Muscle of leg (tissue), 11 donors: Measurements from ENCODE around the gene GPR176. TPM values are rescaled to one million over a fixed set of nuclear protein-coding genes. Genes with fewer than 3 reads are reported as not detected.

ENCODE experiments used
- DNase-seq: peaks from one replicate; pipeline ENCODE4 v3.0.0; 2013
- H3K27ac ChIP-seq: one replicate; pipeline ENCODE4 v1.5.1; 2013; ENCODE audit warnings: mild to moderate bottlenecking, low read length, control low read depth
- H3K27me3 ChIP-seq: one replicate; pipeline ENCODE4 v1.6.1; 2013; ENCODE audit warnings: low read length; ENCODE audit not compliant: control insufficient read depth, insufficient read depth
- H3K36me3 ChIP-seq: one replicate; pipeline ENCODE4 v1.6.1; 2013; ENCODE audit warnings: low read length; ENCODE audit not compliant: control insufficient read depth, insufficient read depth
- H3K4me1 ChIP-seq: one replicate; pipeline ENCODE4 v1.6.1; 2013; ENCODE audit warnings: low read length; ENCODE audit not compliant: control insufficient read depth, insufficient read depth
- H3K4me3 ChIP-seq: one replicate; pipeline ENCODE4 v1.5.1; 2013; ENCODE audit warnings: low read length, control low read depth
- H3K9me3 ChIP-seq: replicated peaks from 2 replicates; pipeline ENCODE4 v1.6.1; 2013; ENCODE audit warnings: low read depth, low read length; ENCODE audit not compliant: control insufficient read depth
- WGBS: methylation state at CpG from one replicate; pipeline ENCODE4 v1.1.5; 2013; ENCODE audit warnings: missing lambda C conversion rate; ENCODE audit not compliant: insufficient coverage; 5-methylcytosine and 5-hydroxymethylcytosine counted together
- polyA plus RNA-seq, 8 donors: library from polyadenylated mRNA; unstranded; fragments of 120-200 nt; gene quantifications; one replicate each; pipeline versions ENCODE4 v1.2.1 to v1.2.3, GENCODE V29; 2013; ENCODE audit warnings: inconsistent platforms in 1 of 8, low replicate concordance in 1 of 8; ENCODE audit not compliant: insufficient read length in 8 of 8, insufficient read depth in 1 of 8
- total RNA-seq: library from RNA; stranded (reverse); fragments of 120-200 nt; gene quantifications from one replicate; pipeline ENCODE4 v1.2.4, GENCODE V29; 2013

The GPR176 gene
- total and polyA plus RNA-seq, 9 donors: 4.0 to 7.3 (median 6.4) TPM

DNA sequence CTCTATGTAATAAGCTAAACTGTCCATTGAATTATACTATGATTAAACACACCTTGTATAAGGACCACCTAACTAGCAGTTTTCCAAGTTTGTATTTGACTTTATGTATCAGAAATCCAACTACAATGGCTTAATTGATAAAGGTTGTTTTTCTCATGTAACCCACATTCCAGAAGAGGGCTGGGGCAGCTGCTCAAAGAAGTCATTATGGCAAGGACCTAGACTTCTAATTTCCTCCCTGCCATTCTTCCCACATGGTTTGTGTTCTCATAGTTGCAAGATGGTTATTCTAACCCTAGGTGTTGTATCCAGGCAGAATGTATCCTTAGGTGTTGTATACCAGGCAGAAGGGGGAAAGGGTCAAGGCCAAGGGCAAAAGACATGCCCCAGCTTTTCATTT, 35.7 kb downstream of the GPR176 start:
- no peaks in the 10 kb centered on the region for H3K4me1 ChIP-seq
- H3K9me3 ChIP-seq: no peaks in the 10 kb centered on the region
- H3K36me3 ChIP-seq: no peaks in the 10 kb centered on the region
- no peak overlapping the region for H3K4me3 ChIP-seq
- DNase-seq: no peak
- H3K27ac ChIP-seq: no peak overlapping the region
- H3K27me3 ChIP-seq: no peaks in the 10 kb centered on the region

DNA sequence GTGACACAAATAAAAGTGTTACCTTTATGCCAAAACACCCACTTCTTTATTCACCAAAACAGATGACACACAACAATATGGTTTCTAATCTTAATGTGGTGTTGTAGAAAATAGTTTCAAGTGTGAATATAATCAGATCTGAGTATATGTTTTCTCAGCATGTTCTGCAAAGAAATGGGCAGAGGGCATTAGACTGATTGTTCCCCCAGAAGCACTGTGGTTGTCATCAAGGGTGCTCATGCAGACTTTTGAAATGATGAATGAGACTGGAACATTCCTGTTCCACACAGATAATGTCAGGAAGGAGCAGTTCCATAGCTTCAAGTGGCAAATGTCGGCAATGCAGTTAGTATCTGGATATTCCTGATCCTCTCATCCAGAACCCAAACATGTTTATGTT, 37.5 kb downstream of the GPR176 start:
- no peaks in the 10 kb centered on the region for H3K9me3 ChIP-seq
- no CpG with 5 or more reads among the region's 1 CpG for WGBS
- no peaks in the 10 kb centered on the region for H3K27me3 ChIP-seq
- H3K4me1 ChIP-seq: no peaks in the 10 kb centered on the region
- DNase-seq: no peak
- H3K4me3 ChIP-seq: no peak overlapping the region
- H3K36me3 ChIP-seq: no peaks in the 10 kb centered on the region
- no peak overlapping the region for H3K27ac ChIP-seq

DNA sequence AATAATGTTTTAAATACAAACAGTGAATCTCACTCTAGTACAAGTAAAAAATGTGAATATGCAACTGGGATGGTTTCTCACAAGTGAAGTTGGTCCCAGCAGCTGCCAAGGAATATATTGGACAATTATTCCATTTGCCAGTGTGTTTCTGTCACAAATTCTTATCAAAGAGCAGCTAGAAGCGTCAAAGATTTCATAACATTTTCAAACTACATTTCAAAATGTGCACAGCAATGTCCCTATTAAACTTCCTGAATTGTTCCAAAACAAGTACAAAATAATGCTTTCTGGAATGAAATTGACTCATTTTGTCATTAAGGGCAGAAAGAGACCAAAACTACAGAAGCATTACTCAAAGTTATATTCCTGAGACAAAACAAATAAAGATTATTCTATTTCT, 38.3 kb downstream of the GPR176 start:
- H3K4me1 ChIP-seq: no peaks in the 10 kb centered on the region
- DNase-seq: no peak
- no peaks in the 10 kb centered on the region for H3K36me3 ChIP-seq
- H3K9me3 ChIP-seq: no peaks in the 10 kb centered on the region
- H3K27me3 ChIP-seq: no peaks in the 10 kb centered on the region
- WGBS: 88% methylated on average over 1 of the region's 1 CpG
- H3K4me3 ChIP-seq: no peak overlapping the region
- H3K27ac ChIP-seq: no peak overlapping the region

DNA sequence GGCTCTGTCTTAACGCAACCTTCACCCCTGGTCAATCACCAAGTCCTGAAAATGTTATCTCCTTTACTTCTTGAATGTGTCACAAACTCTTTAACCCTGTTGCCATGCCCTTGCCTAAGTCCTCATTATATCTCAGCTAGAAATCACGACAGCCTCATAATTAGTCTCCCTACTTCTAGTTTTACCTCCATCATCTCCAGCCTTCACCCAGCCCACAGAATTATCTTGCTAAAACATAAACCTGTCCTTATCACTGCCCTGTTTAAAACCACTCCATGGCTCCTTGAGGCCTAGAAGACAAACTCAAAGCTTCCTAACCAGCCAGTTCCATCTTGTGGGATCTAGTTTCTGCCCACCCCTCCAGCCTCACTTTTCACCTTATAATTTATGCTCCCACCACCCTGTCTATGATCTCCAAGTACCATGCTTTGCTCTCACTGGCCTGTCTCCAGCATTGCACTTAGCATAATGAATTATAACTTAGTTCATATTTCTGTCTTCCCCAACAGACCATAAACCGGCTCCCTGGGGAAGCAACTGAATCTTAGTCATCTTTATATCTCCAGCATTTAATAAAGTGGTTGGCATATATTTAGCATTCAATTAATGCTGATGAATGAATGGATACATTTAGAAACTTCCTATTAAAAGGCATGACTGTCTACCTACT, 39.2 kb downstream of the GPR176 start:
- no peak overlapping the region for H3K27ac ChIP-seq
- 89% methylated on average over 2 of the region's 3 CpGs for WGBS
- H3K27me3 ChIP-seq: no peaks in the 10 kb centered on the region
- DNase-seq: no peak
- no peak overlapping the region for H3K4me3 ChIP-seq
- H3K36me3 ChIP-seq: no peaks in the 10 kb centered on the region
- no peaks in the 10 kb centered on the region for H3K4me1 ChIP-seq
- H3K9me3 ChIP-seq: no peaks in the 10 kb centered on the region

DNA sequence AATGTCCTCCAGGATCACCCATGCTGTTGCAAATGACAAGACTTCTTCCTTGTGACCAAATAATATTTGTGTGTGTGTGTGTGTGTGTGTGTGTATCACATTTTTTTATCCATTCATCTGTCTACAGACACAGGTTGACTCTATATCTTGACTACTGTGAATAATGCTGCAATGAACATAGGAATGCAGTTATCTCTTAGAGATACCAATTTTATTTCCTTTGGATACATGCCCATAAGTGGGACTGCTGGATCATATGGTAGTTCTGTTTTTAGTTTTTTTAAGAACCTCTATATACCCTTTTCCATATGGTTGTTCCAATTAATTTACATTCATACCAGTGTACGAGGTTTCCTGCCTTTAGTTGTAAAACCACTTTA, 41.7 kb downstream of the GPR176 start:
- no peak overlapping the region for H3K4me3 ChIP-seq
- no CpG with 5 or more reads among the region's 1 CpG for WGBS
- H3K27ac ChIP-seq: no peak overlapping the region
- H3K27me3 ChIP-seq: no peaks in the 10 kb centered on the region
- no peak for DNase-seq
- no peaks in the 10 kb centered on the region for H3K4me1 ChIP-seq
- H3K36me3 ChIP-seq: no peaks in the 10 kb centered on the region
- H3K9me3 ChIP-seq: no peaks in the 10 kb centered on the region

DNA sequence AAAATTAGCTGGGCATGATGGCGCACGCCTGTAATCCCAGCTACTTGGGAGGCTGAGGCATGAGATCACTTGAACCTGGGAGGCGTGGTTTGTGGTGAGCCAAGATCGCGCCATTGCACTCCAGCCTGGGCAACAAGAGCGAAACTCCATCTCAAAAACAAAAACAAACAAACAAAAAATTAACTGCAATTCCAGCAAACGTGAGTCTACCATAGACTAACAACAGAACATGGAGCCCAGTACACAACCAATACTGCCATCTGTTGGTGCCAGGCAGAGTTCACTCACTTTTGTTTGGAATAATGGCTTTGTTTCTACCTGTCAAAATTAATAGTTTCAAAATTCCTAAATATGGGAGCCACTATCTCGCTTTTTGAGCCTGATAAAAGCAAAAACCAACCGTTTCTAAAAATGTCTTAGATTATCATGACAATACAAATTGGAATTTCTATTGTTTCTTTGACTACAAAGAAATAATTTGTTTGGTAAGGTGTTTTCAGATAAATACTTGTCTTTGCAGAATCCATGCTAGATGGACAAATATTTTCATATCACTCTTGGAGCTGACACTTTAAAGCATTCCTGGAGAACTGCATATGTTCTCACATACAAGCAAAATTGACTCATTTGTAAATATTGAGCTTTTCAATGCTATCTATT, 45.0 kb downstream of the GPR176 start:
- H3K4me1 ChIP-seq: no peaks in the 10 kb centered on the region
- 96% methylated on average over 4 of the region's 9 CpGs for WGBS
- no peaks in the 10 kb centered on the region for H3K9me3 ChIP-seq
- DNase-seq: peak; percentile 46
- H3K27ac ChIP-seq: no peak overlapping the region
- no peaks in the 10 kb centered on the region for H3K36me3 ChIP-seq
- no peaks in the 10 kb centered on the region for H3K27me3 ChIP-seq
- no peak overlapping the region for H3K4me3 ChIP-seq

DNA sequence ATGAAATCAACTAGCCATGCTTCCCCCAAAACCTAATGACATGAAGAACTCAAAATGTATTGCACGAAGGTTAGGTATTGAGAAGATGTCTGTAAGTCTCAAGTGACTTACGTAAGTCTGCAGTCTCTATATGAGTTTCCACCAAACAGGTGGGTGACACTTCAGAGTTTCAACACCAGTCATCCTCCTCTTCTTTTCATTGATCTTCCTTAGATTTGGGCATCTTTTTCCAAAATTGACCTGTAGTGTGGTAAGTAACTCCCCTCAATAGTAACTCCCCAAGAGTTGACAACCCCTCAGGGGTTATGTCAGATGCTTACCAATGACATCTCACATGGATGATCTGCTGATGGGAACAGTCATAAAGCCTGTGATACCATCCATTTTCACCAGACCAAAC, 46.1 kb downstream of the GPR176 start:
- Histone ChIP-seq H3K4me3 (no peak overlapping the region), H3K27me3 (no peaks in the 10 kb centered on the region), H3K4me1 (no peaks in the 10 kb centered on the region), H3K27ac (no peak overlapping the region), H3K36me3 (no peaks in the 10 kb centered on the region), H3K9me3 (no peaks in the 10 kb centered on the region)
- DNase-seq: no peak
- WGBS: no CpG with 5 or more reads among the region's 2 CpGs

DNA sequence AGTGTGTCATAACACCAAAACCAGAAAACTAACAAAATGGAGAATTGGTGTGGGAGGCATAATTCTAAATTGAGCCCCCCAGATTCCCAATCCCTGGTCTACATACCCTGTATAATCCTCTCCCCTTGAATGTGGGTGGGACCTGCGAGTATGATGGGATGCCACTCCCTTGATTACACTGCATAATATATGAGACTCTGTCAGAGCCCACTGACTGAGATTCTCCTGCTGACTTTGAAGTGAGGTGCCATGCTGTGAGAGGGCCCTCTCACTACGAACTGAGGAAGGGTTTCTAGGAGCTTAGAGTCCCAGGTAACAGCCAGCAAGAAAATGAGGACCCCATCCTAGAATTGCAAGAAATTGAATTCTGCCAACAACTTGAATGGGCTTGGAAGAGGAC, 49.5 kb downstream of the GPR176 start:
- Histone ChIP-seq H3K4me3 (no peak overlapping the region), H3K27me3 (no peaks in the 10 kb centered on the region), H3K9me3 (no peaks in the 10 kb centered on the region), H3K4me1 (no peaks in the 10 kb centered on the region), H3K36me3 (no peaks in the 10 kb centered on the region), H3K27ac (no peak overlapping the region)
- no CpG with 5 or more reads among the region's 2 CpGs for WGBS
- no peak for DNase-seq

DNA sequence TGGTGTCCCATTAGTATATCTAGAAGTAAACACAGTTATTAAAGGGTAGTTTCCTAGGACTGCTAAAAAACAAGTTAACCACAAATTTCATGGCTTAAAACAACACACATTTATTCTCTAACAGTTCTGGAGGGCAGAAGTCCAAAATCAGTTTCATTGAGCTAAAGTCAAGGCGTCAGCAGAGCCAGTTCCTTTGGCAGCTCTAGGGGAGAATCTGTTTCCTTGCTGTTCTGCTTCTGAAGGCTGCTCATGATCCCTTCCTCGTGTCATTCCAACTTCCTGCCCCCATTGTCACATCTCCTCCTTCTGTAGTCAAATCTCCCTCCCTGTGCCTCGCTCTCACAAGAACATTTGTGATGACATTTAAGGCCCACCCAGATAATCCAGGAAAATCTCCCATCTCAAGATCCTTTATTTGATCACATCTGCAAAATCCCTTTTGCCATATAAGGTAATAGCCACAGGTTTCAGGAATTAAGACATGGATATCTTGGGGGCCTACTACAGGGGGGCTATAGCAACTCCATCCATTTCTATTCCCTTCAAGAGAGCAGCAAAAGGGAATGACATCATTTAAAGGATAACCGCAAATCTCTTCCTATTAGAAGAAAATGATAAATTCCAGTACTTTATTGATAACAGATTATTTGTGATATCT, 50.1 kb downstream of the GPR176 start:
- Histone ChIP-seq H3K4me1 (no peaks in the 10 kb centered on the region), H3K36me3 (no peaks in the 10 kb centered on the region), H3K27ac (no peak overlapping the region), H3K9me3 (no peaks in the 10 kb centered on the region), H3K4me3 (no peak overlapping the region), H3K27me3 (no peaks in the 10 kb centered on the region)
- peak; percentile 77 for DNase-seq
- 13% methylated on average over 3 of the region's 4 CpGs for WGBS

DNA sequence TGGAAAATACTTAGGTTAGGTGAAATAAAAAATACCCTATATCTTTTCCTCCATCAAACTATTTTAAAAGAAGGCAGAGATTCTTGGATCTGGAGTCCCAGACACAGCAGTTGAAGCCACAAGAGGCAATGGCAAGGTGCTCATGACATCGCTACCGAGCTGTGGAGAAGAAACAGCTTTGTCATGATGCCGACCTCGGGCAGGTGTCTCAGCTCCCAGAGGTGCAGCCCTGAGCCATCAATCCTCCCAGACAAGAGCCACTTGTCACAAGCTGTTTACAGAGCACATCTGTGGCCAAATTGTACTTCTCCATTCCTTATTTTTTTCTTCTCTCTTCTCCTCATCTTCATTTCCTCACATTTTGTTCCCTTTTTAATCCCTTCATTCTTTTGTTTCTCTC, 50.8 kb downstream of the GPR176 start:
- DNase-seq: no peak
- Histone ChIP-seq H3K27me3 (no peaks in the 10 kb centered on the region), H3K27ac (no peak overlapping the region), H3K9me3 (no peaks in the 10 kb centered on the region), H3K4me3 (no peak overlapping the region), H3K36me3 (no peaks in the 10 kb centered on the region), H3K4me1 (no peaks in the 10 kb centered on the region)
- 54% methylated on average over 4 of the region's 4 CpGs for WGBS
